NCI-H2196 (cell line): Measurements from ENCODE around the gene CABP4.

ENCODE experiments used
- DNase-seq: peaks from one replicate; lab custom pipeline; 2025; ENCODE audit not compliant: unreplicated experiment; lab: John Stamatoyannopoulos, UW

CABP4 gene

GRCh38 chr11:67435031-67435726, 20.0 kb upstream of the CABP4 start:
- DNase-seq, result no peak

GRCh38 chr11:67435727-67436458, 19.3 kb upstream of the CABP4 start:
- no peak for DNase-seq

- no peak for DNase-seq
These were observed 18.6 kb upstream of the CABP4 start for GRCh38 chr11:67436459-67437081.

- DNase-seq, result no peak
These were observed 17.9 kb upstream of the CABP4 start, which contains the start of gene PTPRCAP for GRCh38 chr11:67437082-67437808. TSS of gene PTPRCAP (minus strand) at chr11:67437682. CDS start at chr11:67437619, 63 bp downstream.

GRCh38 chr11:67437809-67438157, 17.4 kb upstream of the CABP4 start:
- no peak for DNase-seq

GRCh38 chr11:67438158-67438902, 16.8 kb upstream of the CABP4 start:
- no peak for DNase-seq

DNA sequence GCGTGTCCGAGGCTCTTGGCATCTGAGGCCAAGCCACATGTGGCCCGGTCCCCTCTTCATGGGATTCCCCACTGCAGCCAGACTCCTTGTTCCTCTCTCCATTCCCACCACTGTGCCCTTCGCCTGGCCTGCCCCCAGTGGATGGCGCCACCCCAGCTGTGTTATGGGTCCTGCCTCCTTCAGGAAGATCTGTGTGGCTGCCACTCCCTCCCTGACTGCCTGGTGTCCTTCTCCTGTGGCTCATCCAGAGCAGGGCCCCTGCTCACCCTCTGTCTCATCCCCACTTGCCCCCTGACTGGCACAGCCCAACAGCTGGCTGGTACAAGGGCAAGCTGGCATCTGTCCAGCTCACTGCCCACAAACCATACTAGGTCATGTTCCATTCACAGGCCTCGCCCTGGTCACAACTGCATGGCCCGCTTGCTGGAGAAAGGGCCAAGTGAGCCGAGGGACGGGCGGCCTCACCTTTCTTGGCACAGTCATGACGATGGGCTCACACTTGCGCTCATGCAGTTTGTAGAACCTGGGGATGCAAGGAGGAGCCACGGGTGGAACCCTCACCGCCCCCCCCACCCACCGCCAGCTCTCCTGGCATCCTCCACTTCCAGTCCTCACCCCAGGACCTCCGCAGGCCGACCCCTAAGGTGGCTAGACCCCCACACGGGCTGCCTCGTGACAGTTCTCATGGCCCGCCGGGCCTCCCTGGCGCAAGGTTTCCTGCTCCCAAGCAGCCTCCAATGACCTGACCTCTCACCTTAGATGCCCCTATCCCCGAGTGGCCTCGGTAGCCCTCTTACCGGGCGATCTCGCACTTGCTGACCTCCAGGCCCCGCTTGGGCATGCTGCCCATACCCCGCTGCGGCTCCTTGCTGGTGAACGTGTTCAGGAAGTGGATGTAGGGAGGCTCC, 15.6 kb upstream of the CABP4 start:
- DNase-seq, result peak; percentile 57

DNA sequence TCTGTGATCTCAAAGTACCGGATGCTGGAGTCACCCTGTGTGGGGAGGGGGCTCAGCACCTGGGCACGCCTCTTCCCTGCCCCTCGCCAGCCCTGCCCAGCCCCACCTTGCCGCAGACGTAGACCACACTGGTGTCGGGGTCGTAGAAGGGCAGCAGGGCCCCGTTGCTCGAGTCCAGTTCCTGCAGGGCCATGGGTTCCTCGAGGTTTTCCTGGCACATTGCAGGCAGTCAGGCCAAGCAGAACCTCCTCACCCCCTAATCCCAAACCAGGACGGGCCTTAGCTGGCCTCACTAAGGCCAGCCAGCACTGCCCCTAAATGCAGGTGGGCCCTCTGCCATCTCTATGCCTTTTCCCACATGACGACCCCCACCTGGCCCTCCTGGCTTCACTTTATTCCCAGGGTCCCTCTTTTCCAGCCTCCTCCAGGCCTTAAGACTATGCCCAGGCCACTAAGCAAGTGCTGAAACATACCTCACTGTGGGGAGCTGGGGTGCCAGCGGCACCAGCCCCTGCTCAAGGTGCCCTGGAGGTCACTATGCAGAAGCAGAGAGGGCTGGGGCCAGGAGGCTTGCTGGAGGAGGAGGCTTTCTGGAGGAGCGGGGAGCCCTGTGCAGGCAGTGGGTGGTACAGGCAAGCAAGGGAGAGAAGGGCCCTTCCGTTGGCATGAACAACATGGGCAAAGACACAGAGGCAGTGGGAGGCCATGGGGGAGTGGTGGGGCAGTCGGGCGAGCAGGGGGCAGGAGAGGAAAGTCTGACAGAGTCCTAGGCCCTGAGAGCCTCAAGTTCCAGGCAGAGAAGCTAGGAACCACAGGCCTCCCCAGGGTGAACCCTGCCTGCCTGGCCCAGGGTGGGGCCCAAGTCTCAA, 14.7 kb upstream of the CABP4 start:
- no peak for DNase-seq

GRCh38 chr11:67441098-67441563, 14.0 kb upstream of the CABP4 start:
- DNase-seq, result no peak

GRCh38 chr11:67441731-67442351, 13.3 kb upstream of the CABP4 start:
- no peak for DNase-seq

DNA sequence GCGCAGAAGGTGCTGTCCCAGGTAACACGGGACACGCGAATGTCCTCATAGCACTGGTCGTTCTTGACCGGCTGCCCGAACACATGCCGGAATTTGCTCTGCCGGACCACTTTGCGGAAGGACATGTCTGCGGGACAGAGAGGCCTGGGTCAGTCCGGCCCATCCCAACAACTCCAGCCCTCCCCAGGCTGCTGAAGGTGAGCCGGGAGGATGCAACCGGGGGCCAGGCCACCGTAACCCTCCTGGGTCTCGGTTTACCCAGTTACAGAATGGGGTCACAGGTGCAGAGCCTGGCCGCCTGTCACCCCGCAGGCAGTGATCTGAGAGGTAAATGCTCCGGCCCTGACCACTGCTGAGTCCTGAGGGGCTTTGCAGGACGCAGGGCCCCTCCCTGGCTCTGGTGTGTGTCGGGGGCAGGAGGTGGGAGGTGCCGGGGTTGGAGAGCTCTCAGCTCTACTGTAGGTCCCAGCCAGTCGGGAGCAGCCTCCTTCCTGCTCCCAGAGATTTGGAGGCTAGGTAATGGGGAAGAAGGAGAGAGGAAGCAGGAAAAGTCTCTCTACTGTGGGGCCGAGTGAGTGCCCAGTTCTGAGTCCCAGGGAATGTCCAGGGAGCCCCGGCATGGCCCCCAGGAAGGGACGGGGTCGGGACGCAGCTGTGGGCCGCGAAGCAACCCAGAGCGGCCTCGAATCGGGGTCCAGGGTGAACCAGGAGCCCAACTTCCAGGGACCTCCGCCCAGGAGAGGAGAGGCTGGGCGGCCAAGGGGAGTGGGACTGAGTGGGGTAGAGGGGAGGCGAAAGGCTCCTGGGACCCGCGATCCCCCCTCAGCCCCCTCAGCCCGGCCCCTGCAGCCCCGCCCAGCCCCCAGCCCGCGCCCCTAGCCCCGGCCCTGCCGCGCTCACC, 12.4 kb upstream of the CABP4 start:
- no peak for DNase-seq

DNA sequence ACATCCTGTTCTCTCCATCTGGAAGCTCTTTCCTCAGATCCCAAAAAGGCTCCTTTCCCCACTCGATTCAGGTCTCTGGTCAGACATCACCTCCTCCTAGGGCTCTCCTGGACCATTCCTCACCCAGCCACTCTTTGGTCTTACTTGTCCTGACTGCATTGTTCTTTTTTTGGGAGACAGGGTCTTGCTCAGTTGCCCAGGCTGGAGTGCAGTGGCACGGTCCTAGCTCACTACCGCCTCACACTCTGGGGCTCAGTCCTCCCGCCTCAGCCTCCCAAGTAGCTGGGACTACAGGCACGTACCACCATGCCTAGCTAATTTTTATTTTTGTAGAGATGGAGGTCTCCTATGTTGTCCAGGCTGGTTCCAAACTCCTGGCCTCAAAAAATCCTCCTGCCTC, 9.6 kb upstream of the CABP4 start:
- no peak for DNase-seq

GRCh38 chr11:67448220-67448609, 6.9 kb upstream of the CABP4 start:
- no peak for DNase-seq

GRCh38 chr11:67449116-67449844, 5.9 kb upstream of the CABP4 start:
- DNase-seq, result no peak

DNA sequence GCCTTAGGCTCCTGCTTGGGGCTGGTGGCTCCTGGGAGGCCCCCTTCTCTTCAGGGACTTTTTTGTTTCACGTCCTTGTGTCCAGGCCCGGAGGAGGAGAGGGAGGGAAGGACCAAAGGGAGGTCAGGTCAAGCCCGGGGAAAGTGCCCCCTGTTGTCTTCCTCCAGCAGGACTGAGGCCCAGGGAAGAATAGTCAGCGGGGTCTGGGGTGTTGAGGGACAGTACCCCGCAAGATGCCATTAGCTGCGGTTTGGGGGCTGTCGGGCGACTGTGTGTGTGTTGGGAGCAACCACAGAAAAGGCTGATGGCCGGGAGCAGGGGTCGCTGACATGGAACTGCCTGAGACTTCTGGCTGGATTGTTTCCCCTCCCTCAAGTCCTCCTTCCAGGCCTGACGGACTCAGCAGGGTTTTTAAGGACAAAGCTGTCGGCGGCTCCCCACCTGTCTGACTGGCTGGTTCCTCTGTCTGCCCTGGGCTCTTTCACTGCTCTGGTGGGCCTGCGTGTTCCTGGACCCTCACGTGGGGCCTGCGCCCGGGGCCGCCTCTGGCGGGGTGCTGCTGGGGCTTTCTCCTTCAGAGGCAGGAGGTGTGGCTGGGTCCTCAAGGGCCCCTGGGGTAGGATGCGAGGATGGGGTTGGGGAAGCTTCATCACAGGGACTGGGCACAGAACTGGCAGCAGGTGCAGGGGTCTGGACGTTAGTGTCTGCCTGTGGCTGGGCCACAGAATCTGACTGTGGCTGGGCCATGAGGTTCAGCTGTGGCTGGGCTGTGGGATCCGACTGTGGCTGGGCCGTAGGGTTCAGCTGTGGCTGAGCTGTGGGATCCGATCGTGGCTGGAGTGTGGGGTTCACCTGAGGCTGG, 4.1 kb upstream of the CABP4 start:
- no peak for DNase-seq

DNA sequence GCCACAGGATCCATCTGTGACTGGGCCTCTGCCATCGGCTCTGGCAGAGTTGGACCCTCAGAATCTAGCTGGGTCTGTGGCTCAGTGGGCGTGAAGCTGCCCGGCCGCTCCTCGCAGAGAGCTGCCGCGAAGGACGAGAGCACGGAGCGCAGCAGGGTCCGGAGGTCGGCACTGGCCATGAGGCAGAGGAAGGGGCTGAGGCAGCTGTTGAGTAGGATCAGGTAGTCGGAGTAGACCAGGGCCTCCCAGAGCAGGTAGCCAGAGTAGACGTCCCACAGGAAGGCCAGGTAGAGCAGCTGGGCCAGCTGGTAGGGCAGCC, 3.5 kb upstream of the CABP4 start:
- DNase-seq, result no peak
